Body of pancreas (tissue), 4 donors: ENCODE results near the gene BANF2.

ENCODE experiments used
- CTCF ChIP-seq, 7 experiments: fragments of 450-650 bp in 4 of 7; fragments of 200-600 bp in 3 of 7; sonication (generic) in 3 of 7; IDR thresholded peaks; one replicate each; pipeline ENCODE4 v1.5.1; 2016 to 2019; ENCODE audit warnings: antibody characterized with exemption in 7 of 7
- POLR2A ChIP-seq, 3 donors: fragments of 450-650 bp; IDR thresholded peaks; one replicate each; pipeline ENCODE4 v1.6.1; 2016; ENCODE audit warnings: antibody characterized with exemption in 3 of 3, mild to moderate bottlenecking in 2 of 3

GRCh38 chr20:17657898-17658647 is 41.7 kb upstream of the BANF2 start:
- TF ChIP-seq CTCF (IDR thresholded peaks at IDR 0.05) (no peak), POLR2A (IDR thresholded peaks at IDR 0.05) (no peak)
